ENCODE data around the gene GNAZ. TPM values are rescaled to one million over a fixed set of nuclear protein-coding genes. Genes with fewer than 3 reads are reported as not detected.

The GNAZ gene
- total RNA-seq, 1 donor: 1.3 TPM

DNA sequence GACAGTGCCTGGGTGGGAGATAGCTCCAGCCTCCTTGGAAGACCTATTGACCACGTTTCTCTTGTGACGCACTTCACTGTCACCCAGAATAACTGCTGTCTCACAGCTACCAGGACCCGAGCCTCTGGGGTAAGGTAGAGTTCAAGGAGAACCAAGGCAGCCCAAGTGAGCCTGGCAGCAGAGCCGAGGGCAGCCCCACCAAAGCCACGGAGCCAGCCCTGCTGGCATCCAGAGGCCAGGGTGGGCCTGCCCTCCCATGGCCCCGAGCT lies 38.7 kb downstream of the GNAZ start:
- TF ChIP-seq, protein P1, sequence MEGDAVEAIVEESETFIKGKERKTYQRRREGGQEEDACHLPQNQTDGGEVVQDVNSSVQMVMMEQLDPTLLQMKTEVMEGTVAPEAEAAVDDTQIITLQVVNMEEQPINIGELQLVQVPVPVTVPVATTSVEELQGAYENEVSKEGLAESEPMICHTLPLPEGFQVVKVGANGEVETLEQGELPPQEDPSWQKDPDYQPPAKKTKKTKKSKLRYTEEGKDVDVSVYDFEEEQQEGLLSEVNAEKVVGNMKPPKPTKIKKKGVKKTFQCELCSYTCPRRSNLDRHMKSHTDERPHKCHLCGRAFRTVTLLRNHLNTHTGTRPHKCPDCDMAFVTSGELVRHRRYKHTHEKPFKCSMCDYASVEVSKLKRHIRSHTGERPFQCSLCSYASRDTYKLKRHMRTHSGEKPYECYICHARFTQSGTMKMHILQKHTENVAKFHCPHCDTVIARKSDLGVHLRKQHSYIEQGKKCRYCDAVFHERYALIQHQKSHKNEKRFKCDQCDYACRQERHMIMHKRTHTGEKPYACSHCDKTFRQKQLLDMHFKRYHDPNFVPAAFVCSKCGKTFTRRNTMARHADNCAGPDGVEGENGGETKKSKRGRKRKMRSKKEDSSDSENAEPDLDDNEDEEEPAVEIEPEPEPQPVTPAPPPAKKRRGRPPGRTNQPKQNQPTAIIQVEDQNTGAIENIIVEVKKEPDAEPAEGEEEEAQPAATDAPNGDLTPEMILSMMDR (IDR thresholded peaks at IDR 0.05; ENCODE audit: insufficient read depth, low read depth, low read length): no peak
- no peak overlapping the region for H3K4me3 ChIP-seq (ENCODE audit: low read depth, low read length)
- no peak for DNase-seq (ENCODE audit: low read depth)

DNA sequence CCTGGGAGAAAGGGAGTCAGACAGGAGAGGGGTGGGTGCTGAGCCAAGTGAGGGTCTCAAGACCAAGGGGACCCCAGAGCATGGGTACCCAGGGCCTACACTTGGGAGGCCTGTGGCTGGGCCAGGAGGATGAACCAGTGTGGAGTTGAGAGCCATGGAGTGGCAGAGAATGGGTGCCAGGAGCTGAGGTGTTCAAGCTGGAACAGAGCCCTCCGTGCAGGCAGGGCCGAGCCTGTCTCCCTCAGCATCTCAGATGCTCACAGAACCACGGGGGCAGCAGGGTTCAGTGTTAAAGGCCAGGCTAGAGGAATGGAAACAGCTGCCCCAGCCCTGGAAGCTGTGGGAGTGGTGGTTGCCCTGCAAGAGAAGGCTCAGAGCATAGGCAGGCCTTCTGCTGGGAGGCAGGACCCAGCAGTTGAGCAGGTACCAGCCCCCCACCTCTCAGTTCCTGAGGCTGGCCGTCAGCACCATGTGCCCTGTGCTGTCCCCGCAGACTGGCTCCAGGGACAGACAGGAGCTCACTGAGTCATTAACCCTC lies 39.2 kb downstream of the GNAZ start:
- H3K4me3 ChIP-seq (ENCODE audit: low read depth, low read length): no peak overlapping the region
- DNase-seq (ENCODE audit: low read depth): no peak
- TF ChIP-seq, protein P1 (IDR thresholded peaks at IDR 0.05; ENCODE audit: insufficient read depth, low read depth, low read length): no peak

DNA sequence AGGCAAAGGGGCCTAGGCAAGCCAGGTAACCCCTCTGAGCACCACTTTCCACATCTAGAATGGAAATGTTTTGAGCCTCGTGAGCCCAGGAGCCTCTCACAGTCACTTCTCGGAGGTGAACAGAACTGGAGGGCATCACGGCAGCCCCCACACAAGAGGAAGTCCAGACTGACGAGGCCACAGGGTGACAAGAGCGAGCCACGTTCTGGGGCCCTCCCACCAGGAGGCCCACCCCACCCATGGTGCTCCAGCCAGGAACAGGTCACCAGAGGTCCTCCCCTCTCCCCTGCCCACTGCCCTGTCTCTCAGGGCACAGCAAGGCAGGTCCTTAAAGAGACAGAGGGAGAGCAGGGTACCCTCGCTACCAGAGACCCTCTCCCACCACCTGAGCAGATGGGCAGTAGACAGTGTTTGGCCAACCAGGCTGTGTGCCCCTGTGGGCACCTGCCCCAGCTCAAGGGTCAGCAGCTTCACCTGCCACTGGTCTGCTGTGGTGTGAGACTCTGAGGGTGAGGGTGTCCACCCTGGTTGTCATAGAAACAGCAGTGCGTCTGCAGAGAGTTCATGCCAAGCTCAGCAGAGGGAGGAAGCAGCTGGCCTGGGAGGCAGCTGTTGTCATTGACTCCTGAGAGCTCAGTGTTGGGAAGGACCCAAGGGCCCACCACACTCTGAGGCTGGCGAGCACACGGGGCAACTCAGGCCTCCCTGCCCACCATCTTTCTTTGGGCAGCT lies 40.0 kb downstream of the GNAZ start:
- no peak overlapping the region for H3K4me3 ChIP-seq (ENCODE audit: low read depth, low read length)
- no peak for DNase-seq (ENCODE audit: low read depth)
- TF ChIP-seq, protein P1 (IDR thresholded peaks at IDR 0.05; ENCODE audit: insufficient read depth, low read depth, low read length): no peak

DNA sequence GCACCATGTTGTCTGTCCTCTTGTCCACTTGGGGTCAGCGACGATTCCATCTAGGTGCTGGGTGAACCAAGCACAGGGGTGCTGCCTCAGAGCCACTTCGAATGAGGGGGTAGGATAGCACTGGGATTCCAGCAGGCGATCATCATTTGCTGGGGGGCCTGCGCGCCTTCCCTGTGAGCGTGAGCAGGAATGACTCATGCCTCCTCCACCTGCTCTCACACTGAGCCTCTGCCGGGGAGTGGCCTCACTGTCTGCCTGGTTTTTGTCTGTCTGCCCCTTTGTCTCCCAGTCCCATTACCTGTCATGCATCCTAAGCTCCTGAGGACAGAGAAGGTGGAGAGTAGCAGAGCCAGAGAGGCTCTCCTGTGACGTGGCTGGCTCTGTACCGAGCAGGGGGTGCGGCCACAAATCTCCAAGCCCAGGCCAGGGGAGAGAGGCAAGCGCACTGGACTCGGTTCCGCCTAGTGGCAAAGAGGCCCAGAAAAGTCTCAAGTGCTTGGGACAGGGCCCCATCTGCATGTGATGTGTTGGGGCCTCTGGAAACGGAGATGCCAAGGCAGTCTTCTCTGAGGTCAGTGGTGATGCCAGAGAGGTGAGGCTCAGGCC lies 40.7 kb downstream of the GNAZ start:
- DNase-seq (ENCODE audit: low read depth): no peak
- TF ChIP-seq, protein P1 (IDR thresholded peaks at IDR 0.05; ENCODE audit: insufficient read depth, low read depth, low read length): no peak
- no peak overlapping the region for H3K4me3 ChIP-seq (ENCODE audit: low read depth, low read length)

DNA sequence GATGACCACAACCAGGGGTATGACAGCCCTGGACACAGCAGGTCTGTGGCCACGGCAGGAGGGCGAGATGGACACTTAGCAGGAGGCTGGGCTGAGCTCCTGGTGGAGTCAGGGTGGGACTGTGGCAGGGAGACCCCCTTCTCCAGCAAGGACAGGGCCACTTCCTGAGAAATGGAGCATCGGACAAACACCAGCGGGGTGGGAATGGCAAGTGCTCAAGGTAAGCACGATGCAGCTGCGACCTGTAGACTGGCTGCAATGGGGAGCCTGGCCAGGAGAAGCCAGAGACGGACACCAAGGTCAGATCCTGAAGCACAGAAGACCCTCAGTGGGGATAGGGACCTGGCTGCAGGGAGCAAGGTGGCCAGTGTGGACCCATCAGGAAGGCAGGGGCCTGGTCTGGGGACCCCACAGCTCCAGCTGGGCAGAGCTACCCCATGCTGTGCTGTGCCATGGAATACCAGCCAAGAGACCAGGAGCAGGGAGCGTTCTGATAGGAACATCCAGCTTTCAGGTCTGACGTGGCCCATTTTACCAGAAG lies 42.2 kb downstream of the GNAZ start:
- no peak overlapping the region for H3K4me3 ChIP-seq (ENCODE audit: low read depth, low read length)
- no peak for DNase-seq (ENCODE audit: low read depth)
- TF ChIP-seq, protein P1 (IDR thresholded peaks at IDR 0.05; ENCODE audit: insufficient read depth, low read depth, low read length): no peak

DNA sequence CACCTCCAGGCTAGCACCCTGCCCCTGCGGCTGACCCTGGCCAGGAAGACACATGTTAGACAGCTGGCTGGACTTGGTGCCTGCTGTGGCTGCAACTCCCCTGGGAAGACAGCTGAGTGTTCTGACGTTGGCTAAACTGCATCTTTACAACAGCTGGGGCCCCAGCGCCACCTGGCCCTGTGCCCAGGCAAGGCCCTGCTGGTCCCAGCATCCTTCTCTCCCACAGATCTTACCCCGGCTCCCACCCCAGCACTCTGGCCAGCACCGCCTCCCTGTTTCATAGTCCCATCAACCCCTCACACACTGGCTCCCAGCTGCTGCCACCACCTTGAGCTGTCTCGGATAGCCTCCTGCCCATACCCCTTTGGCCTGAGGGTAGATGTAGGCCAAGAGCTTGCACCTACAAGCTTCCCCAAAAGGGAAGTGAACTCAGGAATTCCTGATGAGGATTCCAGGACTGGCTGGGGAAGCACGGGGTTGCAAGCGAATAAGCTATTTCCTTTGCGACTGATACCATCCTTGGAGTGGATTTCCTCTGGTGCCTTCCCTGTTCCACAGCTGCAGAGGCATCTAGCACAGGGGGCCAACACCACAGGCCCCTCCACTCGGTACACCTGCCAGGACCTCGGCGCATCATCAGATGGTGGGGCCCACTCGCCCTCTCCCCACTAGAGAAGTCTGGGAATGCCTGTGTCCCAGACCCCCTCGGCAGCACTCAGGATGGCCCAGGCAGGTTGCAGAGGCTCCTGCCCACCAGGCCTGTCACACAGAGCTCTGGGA lies 42.9 kb downstream of the GNAZ start:
- TF ChIP-seq, protein P1 (IDR thresholded peaks at IDR 0.05; ENCODE audit: insufficient read depth, low read depth, low read length): no peak

More for the DNA sequence above, 42.9 kb downstream of the GNAZ start:
- peak; percentile 49 for DNase-seq (ENCODE audit: low read depth)
- no peak overlapping the region for H3K4me3 ChIP-seq (ENCODE audit: low read depth, low read length)

All from fibroblast of villous mesenchyme (primary cell).